Activated CD8-positive, alpha-beta memory T cell treated with anti-CD3 and anti-CD28 coated beads, Interleukin-2, amount 50 U/mL, for 48 hours (primary cell): ENCODE results near the gene CASZ1.

Source experiments
- DNase-seq: peaks from one replicate; pipeline ENCODE4 v3.0.0-alpha.2; 2020

CASZ1 gene

DNA sequence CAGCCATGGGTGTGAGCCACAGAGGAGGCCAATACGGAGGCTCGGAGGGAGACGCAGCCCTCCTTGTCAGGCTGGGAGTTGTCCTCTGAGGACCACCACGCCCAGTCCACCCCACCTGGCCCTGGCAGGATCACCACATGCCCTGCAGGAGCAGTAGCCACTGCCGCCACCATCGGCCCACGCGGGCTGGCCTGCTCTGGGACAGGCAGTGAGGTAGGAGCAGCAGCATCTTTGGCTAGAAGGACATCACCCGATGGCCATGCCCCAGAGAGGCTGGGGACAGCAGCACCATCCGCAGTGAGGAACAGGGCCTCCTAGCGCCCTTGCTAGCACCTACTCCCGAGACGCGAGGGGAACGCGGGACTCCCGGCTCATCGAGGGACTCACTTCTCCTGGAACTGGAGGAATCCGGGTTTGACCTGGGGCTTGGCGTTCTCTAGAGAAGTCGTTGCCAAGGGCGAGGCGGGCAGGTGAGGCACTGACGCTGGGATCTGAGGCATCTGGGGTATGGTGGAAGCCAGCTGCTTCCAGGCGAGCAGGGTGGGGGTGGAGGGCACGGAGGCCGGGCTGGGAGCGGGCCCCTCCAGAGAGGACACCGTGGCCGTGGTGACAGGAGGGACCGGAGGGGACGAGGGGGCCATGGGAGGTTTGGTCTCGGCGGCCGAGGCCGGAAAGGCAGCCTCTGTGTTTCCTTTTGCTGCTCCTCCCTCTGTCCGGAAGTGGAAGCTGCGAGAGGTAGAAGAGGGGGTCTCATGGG, 148.9 kb downstream of the CASZ1 start:
- DNase-seq, result no peak

DNA sequence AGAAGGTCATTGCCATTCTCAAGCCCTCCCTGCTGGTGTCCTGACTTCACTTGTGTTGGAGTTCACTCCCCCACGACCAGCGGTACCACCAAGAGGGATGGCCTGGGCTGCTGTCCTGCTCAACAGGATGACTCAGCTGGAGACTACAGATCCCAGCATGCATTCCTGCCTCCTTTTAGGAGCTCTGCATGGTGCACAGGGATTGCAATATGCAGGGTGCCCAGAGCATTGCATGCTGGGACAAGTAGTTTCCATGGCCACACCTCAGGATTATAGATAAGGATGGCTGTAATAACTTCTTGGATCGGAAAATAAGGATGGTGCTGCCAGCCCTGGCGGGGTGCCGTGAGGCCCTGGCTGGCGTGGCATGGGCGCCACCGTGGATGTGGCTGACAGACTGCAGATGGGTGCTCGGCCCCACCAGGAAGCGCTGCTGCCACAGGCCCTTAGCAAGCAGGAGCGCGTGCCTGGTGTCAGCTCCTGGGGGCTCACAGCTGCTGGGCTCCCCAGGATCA, 150.0 kb downstream of the CASZ1 start:
- DNase-seq, result no peak

DNA sequence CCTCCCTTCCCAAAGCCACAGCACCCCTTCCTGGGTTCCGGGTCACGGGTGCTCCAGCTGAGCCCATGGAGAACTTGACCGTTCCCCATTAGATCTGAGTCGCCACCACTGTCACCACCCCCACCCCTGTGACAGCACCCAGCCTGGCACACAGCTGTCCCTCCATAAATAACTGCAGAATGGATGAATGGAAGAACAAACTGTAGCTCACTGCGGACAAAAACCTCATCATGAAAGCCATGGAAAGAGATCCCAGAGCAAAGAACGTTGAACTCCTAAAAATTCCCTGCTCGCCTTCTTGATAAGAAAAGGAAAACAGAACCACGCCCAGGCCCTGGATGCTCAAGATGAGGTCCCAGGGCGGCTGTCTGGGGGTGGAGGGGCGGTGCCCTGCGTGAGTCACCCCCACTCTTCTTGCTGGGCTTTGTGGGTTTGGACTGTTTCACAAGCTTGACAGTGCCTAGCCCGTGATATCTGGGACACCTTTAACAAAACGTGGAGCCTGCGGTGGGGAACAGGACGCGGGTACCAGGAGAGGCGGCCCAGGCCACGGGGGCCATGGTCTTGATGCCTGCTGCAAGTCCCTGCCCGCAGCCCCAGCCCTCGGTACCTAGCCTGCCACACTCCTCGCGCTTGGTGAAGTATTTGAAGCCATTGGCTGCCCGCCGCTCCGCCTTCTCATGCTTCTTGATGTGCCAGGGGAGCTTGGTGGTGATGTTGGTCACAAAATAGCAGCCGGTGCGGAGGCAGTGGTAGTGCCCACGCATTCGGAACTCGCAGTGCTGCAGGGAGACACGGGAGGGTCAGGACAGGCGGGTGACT, 151.9 kb downstream of the CASZ1 start:
- no peak for DNase-seq

DNA sequence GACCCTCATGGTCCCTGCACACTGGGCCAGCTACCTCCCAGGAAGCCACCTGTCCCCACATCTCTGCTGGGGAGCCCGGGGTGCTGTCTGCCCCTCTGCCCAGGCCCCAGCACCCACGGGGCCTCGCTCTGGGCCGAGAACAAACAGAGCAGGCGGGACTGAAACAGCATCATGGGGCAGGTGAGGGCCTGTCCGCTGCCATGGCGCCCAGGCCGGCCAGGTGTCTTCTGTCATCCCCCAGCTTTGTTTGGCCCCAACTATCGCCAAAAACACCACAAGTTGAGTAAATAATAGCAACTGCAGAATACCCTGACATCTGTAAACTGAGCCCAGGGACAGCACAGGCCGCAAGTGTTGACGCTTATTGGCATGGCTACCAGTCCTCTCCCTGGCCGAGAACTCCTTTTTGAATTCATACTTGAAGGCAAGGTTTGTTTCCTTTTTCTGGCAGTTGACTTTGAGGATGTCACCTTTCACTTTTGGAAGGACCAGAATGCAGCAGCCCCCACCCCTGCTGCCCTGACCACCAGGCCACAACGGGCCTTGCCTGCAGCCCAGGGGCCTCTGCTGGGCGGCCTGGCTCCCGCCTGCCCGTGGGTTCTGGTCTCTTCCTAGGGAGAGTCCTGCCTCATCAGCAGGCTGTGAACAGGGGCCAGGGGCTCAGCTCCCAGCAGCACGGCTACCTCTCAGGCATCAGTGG, 152.7 kb downstream of the CASZ1 start:
- no peak for DNase-seq

DNA sequence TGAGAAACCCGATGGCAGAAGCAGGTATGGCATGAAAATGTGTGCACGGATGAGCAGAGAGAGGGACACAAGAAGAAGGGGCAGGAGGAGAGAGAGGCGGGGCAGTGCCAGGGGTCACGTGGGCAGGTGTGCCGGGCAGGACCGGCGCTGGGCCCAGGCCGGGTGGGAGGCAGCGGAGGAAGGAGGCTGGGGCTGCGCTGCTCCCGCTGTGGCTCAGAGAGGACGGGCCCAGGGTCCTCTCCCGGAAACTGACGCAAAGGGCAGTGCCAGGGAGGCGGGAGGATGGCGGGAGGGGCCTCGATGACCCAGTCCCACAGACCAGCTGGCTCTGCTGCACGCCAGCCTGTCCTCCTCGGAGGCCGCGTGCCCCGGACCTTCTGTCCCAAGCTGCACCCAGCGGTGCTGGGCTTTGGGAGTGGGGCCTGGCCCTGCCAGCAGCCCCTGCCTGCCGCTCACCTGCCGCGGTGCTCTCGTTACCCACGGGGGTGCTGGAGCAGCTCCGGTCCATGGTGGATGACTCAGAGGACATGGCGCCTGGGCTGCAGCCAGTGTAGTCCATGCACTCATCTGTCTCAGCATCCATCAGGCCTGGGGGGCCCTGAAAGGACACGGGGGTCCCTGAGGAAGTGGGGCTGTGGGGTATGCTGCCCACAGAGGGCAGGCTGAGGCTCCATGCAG, 153.9 kb downstream of the CASZ1 start:
- no peak for DNase-seq

DNA sequence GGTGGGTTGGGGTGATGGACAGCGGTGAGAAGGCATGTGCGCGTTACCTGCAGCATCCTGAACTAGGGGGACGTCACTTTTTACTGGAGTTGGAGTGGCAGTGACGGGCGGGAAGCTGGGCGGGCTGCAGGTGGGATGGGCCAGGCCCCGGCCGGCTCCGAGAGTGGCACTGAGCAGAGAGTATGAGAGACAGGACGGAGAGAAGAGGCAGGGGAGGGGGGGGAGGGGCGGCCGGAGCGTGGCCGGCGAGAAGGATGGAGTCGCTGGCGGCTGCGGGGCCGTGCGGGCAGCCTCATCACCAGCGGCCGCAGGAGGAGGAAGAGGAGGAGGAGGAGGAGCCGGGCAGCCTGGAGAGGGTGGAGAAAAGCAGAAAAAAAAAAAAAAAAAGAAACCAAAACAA, 154.5 kb downstream of the CASZ1 start:
- DNase-seq, result no peak

DNA sequence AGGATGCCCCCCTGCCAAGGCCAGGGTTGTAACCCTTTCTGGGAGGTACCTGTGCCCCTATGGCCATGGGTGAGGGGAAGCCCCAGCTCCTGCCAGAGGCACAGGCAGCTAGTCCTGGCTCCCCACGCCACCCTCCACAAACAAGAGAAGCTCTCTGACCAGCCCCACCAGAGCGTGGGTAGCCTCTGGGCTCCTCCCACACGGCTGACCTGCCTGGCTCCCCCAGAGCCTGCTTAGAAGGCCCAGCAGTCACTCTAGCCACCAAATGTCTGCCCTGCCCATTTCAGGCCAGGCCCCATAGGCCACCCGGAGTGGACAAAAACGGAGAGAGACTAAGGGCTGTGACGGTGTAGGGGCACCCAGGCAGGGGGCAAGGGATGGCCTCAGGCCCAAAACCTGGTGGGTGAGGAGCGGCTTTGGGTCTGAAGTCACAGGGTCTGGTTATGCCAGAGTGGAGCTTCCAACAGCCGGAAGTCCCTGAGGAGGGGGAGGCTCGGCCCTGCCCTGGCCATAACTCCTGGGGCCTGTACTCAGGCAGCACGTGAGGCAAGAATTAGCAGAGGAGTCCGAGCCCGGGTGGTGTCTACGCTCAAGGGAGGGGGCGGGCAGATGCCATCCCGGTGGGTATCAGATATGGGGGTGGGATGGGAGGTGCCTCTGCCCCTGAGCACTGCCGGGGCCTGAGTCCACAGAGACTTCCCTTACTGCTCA, 155.4 kb downstream of the CASZ1 start:
- DNase-seq, result no peak

DNA sequence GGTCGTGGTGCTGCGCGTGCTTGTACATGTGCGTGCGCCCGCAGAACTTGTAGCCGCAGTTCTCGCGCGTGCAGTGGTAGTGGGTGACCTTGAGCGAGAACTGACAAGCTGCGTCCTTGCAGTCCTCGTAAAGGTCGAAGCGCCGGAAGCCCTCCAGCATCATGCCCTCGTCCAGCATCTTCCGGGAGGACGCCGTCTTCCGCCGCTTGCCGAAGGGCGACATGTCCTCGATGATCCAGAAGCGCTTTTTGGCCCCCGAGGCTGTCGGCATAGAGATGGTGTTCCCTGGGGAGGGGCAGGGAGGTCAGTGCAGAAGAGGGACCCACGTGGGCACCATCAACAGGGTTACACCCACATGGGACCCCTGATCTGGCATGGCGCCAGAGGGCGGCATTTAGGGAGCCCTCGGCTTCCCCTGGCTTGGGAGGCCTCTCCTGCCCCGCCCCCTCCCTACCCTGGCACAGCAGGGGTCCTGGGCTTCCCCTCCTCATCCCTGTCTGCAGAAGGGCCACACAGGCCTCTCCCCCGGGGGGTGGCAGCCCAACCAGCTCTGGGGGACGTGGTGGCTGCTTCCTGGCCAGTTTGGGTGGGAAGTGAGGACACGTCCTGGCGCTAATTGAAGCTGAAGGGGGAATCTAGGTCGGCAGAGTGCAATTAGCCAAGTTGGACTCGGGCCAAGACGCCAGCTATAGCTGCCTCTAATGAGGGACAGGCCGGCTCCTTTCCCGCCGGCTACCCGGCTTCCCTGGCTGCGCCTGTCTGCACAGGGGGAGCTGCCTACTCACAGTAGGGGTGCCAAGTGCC, 156.5 kb downstream of the CASZ1 start:
- no peak for DNase-seq

DNA sequence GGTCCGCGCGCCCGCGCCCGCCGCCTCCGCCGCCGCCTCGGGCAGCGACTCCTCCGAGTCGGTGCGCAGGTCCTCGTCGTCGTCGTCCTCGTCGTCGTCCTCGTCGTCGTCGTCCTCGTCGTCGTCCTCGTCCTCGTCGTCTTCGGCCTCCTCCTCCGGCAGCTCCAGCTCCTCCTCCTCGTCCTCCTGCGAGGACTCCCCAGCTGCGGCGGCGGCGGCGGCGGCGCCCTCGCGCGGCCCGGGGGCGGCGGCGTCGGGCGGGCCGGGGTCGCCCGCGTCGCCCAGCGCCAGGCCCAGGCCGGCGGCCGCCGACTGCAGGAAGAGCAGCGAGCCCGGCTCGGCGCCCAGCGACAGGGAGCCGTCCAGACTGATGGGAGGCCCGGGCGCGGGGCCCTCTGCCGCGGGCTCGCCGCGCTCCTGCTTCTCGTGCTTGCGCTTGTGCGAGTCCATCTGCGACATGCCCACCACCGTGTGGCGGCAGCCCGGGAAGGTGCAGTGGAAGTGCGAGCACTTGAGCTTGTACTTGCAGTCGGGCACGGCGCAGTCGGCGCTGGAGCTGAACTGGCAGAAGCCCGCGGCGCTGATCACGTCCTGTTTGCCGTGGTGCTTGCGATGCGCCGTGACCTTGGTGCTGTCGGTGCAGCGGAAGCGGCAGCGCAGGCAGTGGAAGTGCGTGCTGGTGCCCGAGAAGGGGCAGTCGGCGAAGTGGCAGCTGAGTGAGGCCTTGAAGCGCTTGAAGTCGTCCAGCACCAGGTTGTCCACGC, 157.3 kb downstream of the CASZ1 start:
- no peak for DNase-seq

DNA sequence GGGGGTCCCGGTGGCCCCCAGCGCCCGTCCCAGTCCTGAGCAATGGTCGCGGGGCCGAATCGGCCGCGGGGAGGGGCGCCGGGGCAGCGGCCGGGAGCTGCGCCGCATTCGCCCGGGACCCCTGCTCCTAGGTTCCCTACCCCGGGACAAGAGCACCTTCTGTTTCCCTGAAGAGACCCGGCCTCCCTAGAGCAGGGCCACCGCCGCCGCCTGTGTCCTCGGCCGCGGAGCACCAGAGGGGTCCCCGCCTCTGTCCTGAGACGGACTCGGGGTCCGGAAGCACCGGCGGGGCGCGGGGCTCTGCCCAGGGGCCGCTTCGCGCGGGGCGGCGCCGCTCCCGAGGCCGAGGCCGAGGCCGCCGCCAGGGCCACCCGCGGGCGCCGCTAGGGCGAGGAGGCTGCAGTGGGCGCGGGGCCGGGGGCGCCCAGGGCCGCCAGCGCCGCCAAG, 157.9 kb downstream of the CASZ1 start:
- no peak for DNase-seq

DNA sequence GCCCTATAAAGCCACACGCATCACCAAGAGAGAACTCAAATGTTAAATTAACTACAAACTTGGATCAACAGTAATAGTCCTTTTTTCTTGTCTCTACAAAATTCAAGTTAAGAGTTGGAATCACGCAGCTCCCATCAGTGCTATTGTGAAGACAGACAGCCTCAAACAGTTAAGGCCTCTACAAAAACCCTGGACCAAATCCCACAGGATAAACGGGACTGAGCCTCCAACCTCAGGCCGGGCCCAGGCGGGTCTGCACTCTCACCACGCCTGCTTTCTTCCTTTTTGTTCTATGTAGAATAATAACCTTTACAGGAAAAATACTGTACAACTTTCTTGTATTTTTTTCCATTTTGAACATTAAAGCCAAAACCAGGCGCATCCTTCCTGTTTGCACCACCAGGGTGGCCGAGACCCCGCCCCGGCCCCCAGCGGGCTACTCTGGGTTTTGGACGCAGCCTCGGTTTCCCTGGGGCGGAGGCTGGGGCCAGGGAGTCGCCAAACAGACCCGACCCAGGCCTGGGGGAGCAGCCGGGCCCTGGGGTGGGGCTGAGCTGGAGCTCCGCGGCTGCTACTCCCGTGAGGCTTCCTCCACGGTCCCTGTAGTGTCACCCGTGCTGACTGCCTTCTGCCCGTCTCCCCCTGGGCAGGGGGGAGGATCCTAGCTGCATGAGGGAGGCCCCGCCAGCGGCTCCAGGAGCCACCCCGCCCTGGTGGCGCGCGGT, 158.4 kb downstream of the CASZ1 start:
- no peak for DNase-seq

DNA sequence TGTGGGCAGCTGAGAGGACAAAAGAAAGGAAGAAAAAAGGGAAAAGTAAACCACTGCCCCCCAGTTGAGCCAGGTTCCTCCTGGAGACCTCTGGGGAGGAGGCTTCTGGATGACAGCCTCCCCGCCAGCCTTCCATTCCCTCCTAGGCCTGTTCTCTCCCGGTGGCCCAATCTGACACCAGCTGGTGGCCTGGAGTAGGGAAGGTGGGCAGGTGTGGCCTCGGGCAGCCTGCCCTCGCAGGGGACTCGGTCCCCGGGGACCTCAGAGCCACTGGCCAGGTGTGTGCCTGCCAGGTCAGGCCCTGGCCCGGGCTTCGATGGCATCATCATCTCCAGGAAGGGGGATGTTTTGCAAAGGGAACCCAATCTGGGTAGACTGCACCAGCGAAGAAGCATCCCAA, 159.0 kb downstream of the CASZ1 start:
- no peak for DNase-seq

DNA sequence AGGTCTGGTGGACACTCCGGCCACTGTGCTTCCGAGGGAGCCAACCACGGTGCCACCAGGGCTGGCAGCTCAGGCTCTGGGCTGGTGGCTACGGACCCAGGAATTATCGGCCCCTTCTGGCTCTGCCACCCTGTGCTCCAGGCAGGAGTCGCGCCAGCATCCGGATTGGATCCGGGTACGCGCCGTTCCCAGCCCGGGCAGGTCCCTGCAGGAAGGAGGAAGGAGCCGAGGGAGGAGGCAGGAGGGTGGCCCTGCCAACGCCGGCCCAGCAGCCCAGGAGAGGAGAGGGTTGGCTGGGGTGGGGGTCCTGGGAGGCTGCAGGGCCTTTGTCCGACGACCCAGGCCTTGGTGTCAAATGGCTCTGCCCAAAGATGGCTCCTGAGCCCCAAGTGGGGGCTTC, 160.5 kb downstream of the CASZ1 start:
- DNase-seq, result no peak

DNA sequence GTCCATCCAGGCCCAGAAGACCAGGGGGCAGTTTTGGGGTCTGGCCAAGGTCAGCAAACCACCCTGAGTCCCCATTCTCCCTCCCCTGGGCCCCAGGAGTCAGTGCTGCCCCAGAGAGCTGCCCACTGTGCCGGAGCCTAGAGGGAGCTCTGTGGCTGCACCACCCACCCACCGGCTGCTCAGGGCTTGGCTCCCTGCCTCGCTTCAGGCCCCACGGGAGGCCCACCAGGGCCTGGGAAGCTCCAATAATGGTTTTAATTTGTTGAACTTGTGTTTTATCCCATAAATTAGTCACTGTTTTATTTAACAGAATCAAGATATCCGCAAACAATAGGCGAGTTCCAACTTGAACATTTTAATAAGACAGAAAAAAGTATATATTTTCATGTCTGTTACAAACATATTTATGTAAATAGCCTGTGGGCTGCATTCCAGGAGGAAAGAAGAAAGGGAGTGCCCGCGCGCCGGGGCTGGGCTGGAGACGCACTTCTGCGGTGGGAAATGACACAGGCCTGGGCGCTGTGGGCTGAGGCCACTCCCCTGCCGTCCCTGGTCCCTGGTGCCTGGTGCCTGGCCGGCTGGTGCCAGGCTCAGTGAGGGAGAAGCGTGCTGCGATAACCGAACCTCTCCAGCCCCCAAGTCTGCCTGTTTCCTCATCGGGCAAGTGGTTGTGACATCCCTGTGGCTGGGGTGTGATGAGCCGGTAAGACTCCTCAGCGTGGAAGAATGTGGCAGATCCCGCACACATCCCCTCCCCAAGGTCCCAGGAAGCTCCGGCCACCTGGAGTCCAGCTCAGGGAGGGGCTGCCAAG, 161.2 kb downstream of the CASZ1 start:
- no peak for DNase-seq

DNA sequence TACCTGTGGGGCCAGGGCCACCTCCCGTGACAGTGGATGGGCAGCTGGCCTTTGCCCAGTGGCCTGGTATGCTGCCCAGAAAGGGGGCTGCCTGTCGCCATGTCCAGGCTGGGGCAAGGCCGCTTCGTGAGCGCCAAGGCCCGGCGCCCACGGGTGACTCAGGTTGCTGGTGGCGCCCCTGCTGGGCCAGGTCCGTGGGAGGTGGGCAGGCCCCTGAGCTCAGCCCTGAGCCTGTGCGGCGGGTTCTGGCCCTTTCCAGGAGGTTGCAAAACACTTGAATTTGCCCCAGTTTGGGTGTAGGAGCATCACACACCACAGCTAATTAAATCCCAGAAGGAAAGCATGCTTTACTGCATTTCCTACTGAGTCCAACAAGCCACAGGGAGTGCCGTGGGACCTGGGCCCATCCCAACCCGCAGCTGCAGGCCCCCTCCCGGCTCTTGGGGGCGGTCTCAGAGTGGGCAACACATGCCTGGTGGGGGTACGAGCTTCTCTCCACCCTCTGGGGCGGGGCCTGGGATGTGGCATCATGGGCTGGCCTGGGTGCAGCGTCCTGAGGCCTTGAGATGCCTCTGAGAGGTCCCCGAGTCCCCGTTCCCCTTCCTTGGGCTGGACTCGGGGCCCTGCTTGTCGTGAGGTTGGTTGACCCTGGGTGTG, 161.9 kb downstream of the CASZ1 start:
- no peak for DNase-seq

DNA sequence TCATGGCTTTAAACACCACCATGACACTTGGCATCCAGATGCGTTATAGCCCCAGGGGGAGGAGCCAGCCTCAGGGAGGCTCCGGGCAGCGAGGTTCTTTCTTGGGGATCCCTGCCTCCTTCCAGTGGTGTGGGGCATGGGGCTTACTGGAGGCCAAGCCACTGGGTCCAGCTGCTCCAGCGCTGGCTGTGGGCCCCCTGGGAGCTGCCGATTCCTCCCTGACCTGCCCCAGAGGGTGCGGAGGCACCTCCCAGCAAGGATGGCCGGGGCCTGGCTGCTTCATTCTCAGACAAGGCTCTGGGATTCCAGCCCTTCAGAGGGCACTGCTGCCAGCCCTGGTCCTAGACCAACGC, 162.4 kb downstream of the CASZ1 start:
- no peak for DNase-seq

DNA sequence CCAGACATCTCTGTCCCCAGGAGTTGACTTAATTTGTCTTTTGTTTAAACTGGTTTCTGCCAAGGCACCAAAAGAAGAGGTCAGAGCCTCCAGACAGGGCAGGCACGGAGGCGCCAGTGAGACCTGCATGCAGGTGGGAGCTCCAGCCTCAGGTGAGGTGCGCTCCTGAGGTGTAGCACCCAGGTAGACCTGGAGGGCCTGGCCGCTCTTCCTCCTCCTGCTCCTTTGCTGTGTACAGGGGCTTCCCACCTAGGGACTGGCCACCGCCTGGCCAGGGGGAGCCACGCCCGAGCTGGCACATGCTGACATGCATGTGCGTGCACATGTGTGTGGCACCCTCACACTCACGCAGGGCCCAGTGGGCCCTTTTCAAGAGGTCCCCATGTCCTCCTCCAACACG, 163.0 kb downstream of the CASZ1 start:
- no peak for DNase-seq

DNA sequence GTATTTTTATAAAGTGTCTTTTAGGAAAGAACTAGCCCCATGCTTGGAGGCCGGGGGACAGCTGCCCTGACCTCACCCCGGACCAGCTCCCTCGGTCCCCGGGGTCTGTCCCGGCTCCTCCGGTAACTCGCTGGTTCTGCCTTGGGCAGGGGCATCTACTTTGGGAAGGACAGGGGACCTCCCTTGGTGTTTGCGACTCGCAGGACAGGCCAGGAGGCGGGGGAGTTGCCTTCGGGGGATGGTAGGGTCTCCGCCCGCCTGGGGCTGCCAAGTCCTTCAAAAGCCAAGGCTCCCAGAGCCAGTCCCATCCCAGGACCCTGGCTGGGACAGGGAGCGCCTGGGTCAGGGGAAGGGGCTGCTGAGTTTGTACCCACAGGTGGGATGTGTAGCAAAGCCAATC, 163.8 kb downstream of the CASZ1 start:
- no peak for DNase-seq
